ENCODE data around the gene SPINK7.
"Not testable (repeated sequence)": the region's sequence is repeated elsewhere in the genome, so short reads cannot be mapped to it uniquely, and the experiment has no call there.

Gene SPINK7

GRCh38 chr5:148312153-148312552 is at the start of gene SPINK7:
SPINK7 (plus strand) TSS chr5:148312423; CDS start chr5:148312484, 61 bp downstream.
- DNase-seq = no peak

GRCh38 chr5:148267962-148268361 is 44.3 kb upstream of the SPINK7 start:
- DNase-seq = no peak

- no peak for DNase-seq
These were observed 43.7 kb upstream of the SPINK7 start, which contains the start of gene SPINK13 for GRCh38 chr5:148268566-148268965. SPINK13 (plus strand) TSS chr5:148268794; CDS start chr5:148270073, 1,279 bp downstream.

GRCh38 chr5:148275129-148275528 is 37.1 kb upstream of the SPINK7 start:
- not testable (repeated sequence) for DNase-seq

- not testable (repeated sequence) for DNase-seq
These were observed 31.3 kb upstream of the SPINK7 start for GRCh38 chr5:148280893-148281292.

GRCh38 chr5:148281336-148281735 is 30.9 kb upstream of the SPINK7 start:
- not testable (repeated sequence) for DNase-seq

- DNase-seq = no peak
These were observed 21.7 kb upstream of the SPINK7 start for GRCh38 chr5:148290271-148291195.

GRCh38 chr5:148297731-148298130 is 14.5 kb upstream of the SPINK7 start:
- DNase-seq = no peak

GRCh38 chr5:148306446-148306845 is 5.8 kb upstream of the SPINK7 start:
- DNase-seq = no peak

GRCh38 chr5:148309019-148309418 is 3.2 kb upstream of the SPINK7 start:
- no peak for DNase-seq

- DNase-seq = no peak
These were observed 2.5 kb upstream of the SPINK7 start for GRCh38 chr5:148309746-148310145.

- DNase-seq = no peak
These were observed 739 bp upstream of the SPINK7 start for GRCh38 chr5:148311484-148311883.

GRCh38 chr5:148314187-148314586 is 2.0 kb downstream of the SPINK7 start:
- no peak for DNase-seq

GRCh38 chr5:148314731-148315130 is 2.5 kb downstream of the SPINK7 start:
- DNase-seq = no peak

- not testable (repeated sequence) for DNase-seq
These were observed 8.1 kb downstream of the SPINK7 start for GRCh38 chr5:148320011-148320963.

GRCh38 chr5:148333262-148333849 is 21.1 kb downstream of the SPINK7 start:
- no peak for DNase-seq

- DNase-seq = no peak
These were observed 23.0 kb downstream of the SPINK7 start, which contains the start of gene SPINK9 for GRCh38 chr5:148335259-148335658. SPINK9 (plus strand) TSS chr5:148335559; CDS start chr5:148335614, 55 bp downstream.

- DNase-seq = no peak
These were observed 24.6 kb downstream of the SPINK7 start for GRCh38 chr5:148336704-148337435.

- DNase-seq = no peak
These were observed 30.3 kb downstream of the SPINK7 start for GRCh38 chr5:148342371-148343045.

GRCh38 chr5:148343046-148343407 is 30.8 kb downstream of the SPINK7 start:
- no peak for DNase-seq
